NCI-H524 treated with DMSO at 0.1 percent for 48 hours (cell line): ENCODE results near the gene MIER3.
"Not testable (repeated sequence)": the region's sequence is repeated elsewhere in the genome, so short reads cannot be mapped to it uniquely, and the experiment has no call there.

Experiments
- DNase-seq: peaks from one replicate; lab custom pipeline; 2025; lab: John Stamatoyannopoulos, UW

MIER3 gene, protein sequence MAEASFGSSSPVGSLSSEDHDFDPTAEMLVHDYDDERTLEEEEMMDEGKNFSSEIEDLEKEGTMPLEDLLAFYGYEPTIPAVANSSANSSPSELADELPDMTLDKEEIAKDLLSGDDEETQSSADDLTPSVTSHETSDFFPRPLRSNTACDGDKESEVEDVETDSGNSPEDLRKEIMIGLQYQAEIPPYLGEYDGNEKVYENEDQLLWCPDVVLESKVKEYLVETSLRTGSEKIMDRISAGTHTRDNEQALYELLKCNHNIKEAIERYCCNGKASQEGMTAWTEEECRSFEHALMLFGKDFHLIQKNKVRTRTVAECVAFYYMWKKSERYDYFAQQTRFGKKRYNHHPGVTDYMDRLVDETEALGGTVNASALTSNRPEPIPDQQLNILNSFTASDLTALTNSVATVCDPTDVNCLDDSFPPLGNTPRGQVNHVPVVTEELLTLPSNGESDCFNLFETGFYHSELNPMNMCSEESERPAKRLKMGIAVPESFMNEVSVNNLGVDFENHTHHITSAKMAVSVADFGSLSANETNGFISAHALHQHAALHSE

DNA sequence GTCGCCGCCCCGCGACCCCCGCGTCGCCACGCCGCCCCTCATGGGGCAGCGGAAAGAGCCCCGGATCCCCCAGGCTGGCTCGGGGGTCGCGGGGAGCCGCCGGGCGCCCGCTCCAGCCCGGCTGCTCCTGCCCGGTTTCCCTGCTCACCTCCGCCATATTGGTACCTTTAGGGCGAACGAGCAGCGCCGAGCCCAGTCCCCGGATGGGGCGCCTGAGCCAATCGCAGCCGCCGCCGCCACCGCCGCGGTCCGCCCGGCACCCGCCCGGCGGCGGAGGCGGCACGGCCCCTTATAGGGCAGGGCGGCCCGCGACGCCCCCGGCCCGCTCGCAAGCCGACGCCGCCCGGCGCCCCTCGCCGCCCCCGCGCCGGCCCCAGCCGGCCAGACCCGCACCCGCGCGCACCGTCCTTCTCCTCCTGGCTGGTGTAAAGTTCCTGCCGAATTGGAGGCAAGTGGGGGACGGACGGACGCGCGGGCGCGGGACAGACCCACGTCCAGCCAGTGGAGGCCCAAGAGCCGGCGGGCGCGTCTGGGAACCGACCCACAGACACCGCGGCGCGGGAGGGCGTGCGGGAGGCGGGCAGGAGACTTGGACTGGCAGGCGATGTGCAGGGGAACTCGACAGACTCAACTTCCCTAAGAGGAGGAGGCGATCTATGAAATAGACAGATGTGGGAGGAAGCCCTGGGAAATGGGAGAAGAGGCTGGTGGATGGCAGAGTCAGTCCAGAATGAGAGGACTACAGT lies at the start of gene MIER3:
Gene MIER3 (minus strand): TSS at position 178 of the 746 bp plus-strand sequence. CDS start 21 bp downstream, at position 157.
- DNase-seq, result no peak

DNA sequence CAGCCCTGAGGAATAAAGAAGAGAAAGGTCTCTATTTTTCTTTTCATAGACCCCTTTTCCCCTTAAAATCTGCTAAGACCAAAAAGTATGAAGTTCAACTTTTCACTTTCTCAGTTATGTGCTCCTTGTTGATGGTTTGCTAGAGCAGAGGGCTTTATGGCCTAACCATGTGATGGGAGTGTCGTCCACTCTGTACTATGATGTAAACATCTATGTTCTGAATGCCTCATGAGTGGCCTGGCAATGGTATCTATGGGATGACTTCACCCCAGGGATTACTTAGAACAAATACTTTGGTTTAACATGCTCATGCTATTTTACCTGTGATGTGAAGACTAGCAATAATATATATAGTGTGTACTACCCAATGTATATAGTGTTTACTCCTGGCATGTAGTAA lies 43.7 kb upstream of the MIER3 start:
- no peak for DNase-seq

GRCh38 chr5:56993241-56993640 lies 41.3 kb upstream of the MIER3 start:
- DNase-seq, result no peak

DNA sequence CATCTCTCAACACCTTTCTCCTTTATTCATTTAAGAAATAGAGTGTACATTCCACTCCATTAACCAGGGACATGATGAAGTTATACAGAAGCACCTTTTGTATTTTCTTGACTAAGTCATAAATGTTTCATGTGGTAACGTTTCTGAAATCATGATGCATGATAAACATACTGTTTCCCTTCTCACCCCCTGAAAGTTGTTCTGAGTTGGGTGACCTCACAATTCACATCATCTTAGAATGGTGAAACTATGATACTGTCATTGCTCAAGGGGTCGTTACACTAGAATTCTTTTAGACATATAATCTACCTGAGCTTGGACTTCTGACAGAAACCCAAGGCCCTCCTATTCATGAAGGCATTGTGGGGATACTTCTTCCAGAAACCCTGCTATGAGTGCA lies 37.8 kb upstream of the MIER3 start:
- DNase-seq, result no peak

DNA sequence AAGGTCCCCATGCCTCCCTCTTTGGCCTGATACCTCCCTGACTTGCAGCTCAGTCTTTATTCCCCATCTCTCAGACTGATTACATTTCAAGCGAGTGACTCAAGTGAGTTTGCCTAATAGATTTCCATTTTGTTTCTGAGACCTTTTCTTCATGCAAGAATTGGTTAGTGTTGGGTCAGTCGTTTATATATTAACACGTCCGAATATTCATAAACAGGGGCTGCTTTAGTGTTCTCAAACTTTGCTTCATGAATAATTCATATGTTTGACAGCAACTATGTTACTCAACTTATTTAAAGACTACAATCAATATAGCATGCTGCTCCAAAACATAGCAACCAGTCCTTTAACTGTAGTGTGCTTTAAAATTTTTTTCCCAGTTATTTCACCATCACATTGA lies 36.6 kb upstream of the MIER3 start:
- no peak for DNase-seq

GRCh38 chr5:56987171-56987570 lies 35.2 kb upstream of the MIER3 start:
- DNase-seq, result no peak

GRCh38 chr5:56986626-56986947 lies 34.7 kb upstream of the MIER3 start:
- DNase-seq, result no peak

DNA sequence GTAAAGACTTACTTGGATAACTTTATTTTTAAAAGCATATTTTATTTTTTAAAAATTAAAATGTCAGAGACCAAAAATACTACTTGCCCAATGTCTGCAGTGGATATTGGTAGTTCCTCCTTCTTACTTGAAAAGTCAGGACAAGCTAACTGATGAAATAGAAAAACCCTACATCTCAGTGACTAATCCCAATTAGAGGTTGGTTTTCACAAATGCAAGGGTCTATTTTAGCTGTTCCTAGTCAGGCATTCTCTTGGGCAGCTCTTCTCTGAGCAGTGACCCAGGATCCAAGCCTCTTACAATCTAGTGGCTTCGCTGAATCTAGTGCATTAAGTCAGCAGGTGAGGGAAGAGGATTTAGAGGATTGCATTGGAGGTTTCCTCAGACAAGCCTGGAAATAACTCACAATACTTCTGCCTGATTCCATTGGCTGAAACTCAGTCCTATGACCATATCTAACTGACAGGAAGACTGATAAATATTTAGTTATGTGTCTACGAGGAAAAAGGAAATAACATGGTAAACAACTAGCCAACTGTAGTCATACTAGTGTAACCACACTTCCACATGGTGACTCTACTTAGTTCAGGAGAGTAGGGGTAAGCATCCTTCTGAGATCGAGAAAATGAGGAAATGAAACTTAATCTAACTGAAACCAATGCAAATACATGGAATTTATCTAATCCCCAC lies 34.2 kb upstream of the MIER3 start:
- no peak for DNase-seq

DNA sequence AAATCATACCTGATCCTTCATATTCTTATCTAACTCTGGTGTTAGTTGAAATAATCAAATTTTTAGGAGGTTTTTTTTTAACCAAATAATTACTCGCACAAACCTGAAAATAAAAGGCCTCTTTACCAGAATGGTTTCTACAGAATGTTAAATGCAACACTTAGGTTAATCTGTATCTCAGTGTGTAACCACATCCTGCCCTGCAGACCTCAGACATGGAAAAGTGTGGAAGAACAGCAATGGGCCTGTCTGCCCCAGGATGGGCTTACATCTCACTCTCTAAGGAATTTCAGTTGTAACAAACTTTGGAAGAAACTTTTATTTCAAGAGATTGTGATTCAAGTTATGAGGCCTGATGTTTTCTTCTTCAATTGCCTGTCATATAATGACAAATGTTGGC lies 32.5 kb upstream of the MIER3 start:
- DNase-seq, result no peak

DNA sequence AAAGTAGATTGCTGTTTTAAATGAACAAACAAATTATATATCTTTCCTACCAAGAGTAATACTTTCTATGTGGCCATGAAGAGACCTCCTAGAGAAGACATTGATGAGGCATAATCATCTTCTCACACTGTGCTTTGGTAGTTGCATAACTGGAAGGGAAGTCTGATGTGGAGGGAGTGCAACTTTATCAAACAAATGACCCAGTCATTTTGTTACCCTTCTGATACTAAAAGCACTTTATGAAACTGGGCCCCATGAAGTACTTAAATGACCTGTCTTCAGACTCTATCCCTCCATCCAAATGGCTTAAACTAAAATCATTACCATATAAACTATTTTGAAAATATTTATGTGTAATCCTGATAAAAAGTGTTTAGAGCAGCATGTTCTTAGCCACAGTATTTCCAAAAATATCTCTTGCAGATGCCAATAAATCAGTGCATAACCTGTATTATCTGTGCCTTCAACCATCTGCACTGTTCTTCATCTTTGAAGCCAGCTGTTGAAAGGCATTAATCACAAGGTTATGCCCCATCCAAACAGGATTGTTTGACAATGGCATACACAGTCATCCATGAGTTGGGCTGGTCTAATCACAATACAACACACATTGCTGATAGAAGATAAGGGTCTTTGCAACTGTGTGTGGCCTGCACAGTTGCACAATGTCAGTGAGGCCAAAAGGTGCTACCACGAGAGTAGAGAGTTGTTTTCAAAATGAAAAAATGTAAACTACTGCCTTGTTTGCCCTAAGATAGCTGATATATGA lies 31.9 kb upstream of the MIER3 start:
- no peak for DNase-seq

- no peak for DNase-seq
Measured at GRCh38 chr5:56981548-56982315, 29.8 kb upstream of the MIER3 start.

- DNase-seq, result no peak
Measured at GRCh38 chr5:56979968-56980367, 28.0 kb upstream of the MIER3 start.

DNA sequence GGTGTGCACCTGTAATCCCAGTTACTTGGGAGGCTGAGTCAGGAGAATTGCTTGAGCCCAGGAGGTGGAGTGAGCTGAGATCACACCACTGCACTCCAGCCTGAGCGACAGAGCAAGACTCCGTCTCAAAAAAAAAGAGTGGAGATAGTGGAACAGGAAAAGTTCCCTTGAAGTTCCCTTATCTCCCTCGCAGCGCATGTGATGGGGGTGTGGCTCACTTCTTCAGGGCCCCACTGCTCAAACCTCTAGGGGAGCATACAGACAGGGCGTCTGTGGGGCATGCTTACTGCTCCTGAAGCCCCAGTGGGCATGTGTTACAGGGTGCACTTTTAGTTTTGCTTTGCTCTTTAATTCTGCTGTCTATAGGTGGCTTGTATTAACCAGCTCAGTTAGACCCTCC lies 27.6 kb upstream of the MIER3 start:
- DNase-seq, result not testable (repeated sequence)

- no peak for DNase-seq
Measured at GRCh38 chr5:56977822-56978221, 25.9 kb upstream of the MIER3 start.

DNA sequence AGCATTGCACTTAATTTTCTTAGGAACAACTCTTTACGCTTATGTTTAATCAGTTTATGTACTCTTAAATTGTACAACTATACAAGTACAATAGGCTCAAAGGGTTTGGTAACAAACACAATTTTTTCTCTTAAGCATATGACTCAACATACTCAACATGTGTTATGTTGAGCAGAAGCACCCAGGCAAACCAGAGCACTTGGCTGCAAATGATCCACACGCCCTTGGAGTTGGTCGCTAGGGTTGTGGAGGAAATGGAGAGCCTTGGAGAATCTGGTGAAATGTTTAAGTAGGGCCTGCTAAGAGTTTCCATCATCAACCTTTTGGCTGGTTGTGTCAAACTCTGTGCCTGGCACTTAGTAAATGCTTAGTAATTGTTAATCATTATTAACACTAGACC lies 25.1 kb upstream of the MIER3 start:
- no peak for DNase-seq

DNA sequence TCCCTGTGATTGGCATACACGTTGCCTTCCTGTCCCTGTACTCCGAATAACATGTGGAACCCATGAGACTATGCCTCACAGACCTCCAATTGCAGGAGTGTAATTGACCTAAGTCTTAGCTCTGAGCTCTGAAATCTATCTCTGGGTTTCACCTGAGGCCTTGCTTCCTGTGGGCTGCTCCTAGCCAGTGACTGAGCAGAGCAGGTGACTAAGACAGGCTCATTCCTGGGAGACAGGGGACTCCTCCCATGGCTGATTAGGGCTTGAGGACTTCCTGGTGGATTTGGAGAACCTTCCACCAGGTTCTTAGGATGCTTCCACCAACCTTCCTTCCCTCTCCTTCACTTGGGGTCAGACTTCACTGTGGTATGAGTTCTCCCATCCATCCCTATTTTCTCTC lies 22.3 kb upstream of the MIER3 start:
- DNase-seq, result no peak

- no peak for DNase-seq
Measured at GRCh38 chr5:56973473-56973872, 21.6 kb upstream of the MIER3 start.

GRCh38 chr5:56971275-56971674 lies 19.4 kb upstream of the MIER3 start:
- DNase-seq, result no peak

DNA sequence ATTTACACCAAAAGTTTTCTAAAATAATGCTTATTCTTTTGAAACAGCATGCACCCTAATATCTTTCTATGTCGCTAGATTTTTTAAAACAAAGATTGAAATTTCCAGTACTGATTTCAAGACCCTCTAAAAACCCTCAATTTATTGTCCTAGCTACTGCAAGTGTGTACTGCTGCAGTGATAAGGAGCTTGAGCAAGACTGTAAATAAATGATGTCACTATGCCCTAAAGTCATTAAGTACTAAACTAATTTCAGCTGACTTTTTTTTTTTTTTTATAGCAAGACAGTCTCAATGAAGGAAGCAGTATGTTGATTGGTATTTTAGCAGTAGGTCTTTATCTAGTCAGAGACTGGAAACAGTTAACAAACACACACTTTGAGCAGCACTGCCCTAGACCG lies 12.2 kb upstream of the MIER3 start:
- DNase-seq, result no peak

DNA sequence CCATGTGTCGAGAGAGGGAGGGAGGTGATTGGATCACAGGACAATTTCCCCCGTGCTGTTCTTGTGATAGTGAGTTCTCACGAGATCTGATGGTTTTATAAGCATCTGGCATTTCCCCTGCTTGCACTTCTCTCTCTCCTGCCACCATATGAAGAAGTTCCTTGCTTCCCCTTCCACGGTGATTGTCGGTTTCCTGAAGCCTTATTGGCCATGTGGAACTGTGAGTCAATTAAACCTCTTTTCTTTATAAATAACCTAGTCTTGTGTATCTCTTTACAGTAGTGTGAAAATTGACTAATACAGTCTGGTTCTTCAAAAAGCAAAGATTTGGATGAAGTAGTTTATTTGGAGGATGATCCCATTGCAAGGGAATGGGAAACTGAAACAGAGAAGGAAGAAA lies 11.3 kb upstream of the MIER3 start:
- DNase-seq, result no peak

- DNase-seq, result no peak
Measured at GRCh38 chr5:56962286-56962685, 10.4 kb upstream of the MIER3 start.
